ENCODE results near the gene C19orf81. TPM values are rescaled to one million over a fixed set of nuclear protein-coding genes. Genes with fewer than 3 reads are reported as not detected.

Gene C19orf81
- polyA plus RNA-seq, 1 donor from 2014 or later = 28.3 TPM

GRCh38 chr19:50633973-50634372, 15.3 kb upstream of the C19orf81 start:
- H3K36me3 ChIP-seq (ENCODE audit: insufficient read depth, low read length) = no peaks in the 10 kb centered on the region
- H2AFZ ChIP-seq (ENCODE audit: low read depth, low read length) = no peak overlapping the region
- no peaks in the 10 kb centered on the region for H4K20me1 ChIP-seq (ENCODE audit: insufficient read depth)
- no peak overlapping the region for H3K4me3 ChIP-seq (ENCODE audit: low read length)
- no peaks in the 10 kb centered on the region for H3F3A ChIP-seq (ENCODE audit: insufficient read depth, low read length, poor library complexity, severe bottlenecking)
- peaks cover 7% of the 10 kb centered on the region for H3K27me3 ChIP-seq (ENCODE audit: insufficient read depth, low read depth, low read length)
- no peaks in the 10 kb centered on the region for H3K9me2 ChIP-seq (ENCODE audit: insufficient read depth, low read length)
- peaks cover 8% of the 10 kb centered on the region for H3K9me3 ChIP-seq (ENCODE audit: low read length)
- H3K9ac ChIP-seq (ENCODE audit: low read length) = no peak overlapping the region
- no peaks in the 10 kb centered on the region for H3K79me2 ChIP-seq (replicated peaks; ENCODE audit: insufficient read depth, low read length)
- no peak overlapping the region for H3K27ac ChIP-seq (ENCODE audit: low read length)
- no peak for TF ChIP-seq SMC3 (conservative IDR thresholded peaks at IDR 0.05; ENCODE audit: poor library complexity)
- TF ChIP-seq RAD21 (conservative IDR thresholded peaks at IDR 0.05) = no peak
- no peak for TF ChIP-seq POLR2AphosphoS5 (IDR thresholded peaks at IDR 0.05)
- no peak for TF ChIP-seq EP300 (conservative IDR thresholded peaks at IDR 0.05; ENCODE audit: poor library complexity, severe bottlenecking)
- no peak for TF ChIP-seq TAF1 (IDR thresholded peaks at IDR 0.05; ENCODE audit: low read depth)
- TF ChIP-seq EZH2 (IDR thresholded peaks at IDR 0.05; ENCODE audit: borderline replicate concordance, insufficient read depth, low read length, poor library complexity, severe bottlenecking) = no peak
- no peak for TF ChIP-seq REST (IDR thresholded peaks at IDR 0.05; ENCODE audit: borderline replicate concordance)
- no peak for TF ChIP-seq MXI1 (conservative IDR thresholded peaks at IDR 0.05; ENCODE audit: poor library complexity, severe bottlenecking)
- TF ChIP-seq CTCF (IDR thresholded peaks at IDR 0.05; ENCODE audit: poor library complexity, severe bottlenecking) = no peak
- no peak overlapping the region for H3K4me2 ChIP-seq (ENCODE audit: low read length)

GRCh38 chr19:50636317-50637085, 12.7 kb upstream of the C19orf81 start:
- H3K4me2 ChIP-seq (ENCODE audit: low read length) = no peak overlapping the region
- TF ChIP-seq EP300 (conservative IDR thresholded peaks at IDR 0.05; ENCODE audit: poor library complexity, severe bottlenecking) (no peak), EZH2 (IDR thresholded peaks at IDR 0.05; ENCODE audit: borderline replicate concordance, insufficient read depth, low read length, poor library complexity, severe bottlenecking) (no peak), TAF1 (IDR thresholded peaks at IDR 0.05; ENCODE audit: low read depth) (no peak), SMC3 (conservative IDR thresholded peaks at IDR 0.05; ENCODE audit: poor library complexity) (no peak), CTCF (IDR thresholded peaks at IDR 0.05; ENCODE audit: poor library complexity, severe bottlenecking) (no peak), REST (IDR thresholded peaks at IDR 0.05; ENCODE audit: borderline replicate concordance) (no peak), POLR2AphosphoS5 (IDR thresholded peaks at IDR 0.05) (no peak), MXI1 (conservative IDR thresholded peaks at IDR 0.05; ENCODE audit: poor library complexity, severe bottlenecking) (no peak), RAD21 (conservative IDR thresholded peaks at IDR 0.05) (no peak)
- no peaks in the 10 kb centered on the region for H3K9me2 ChIP-seq (ENCODE audit: insufficient read depth, low read length)
- no peak overlapping the region for H2AFZ ChIP-seq (ENCODE audit: low read depth, low read length)
- H3K27ac ChIP-seq (ENCODE audit: low read length) = no peak overlapping the region
- H3K27me3 ChIP-seq (ENCODE audit: insufficient read depth, low read depth, low read length) = peaks cover 7% of the 10 kb centered on the region
- peaks cover 8% of the 10 kb centered on the region for H3K9me3 ChIP-seq (ENCODE audit: low read length)
- no peaks in the 10 kb centered on the region for H4K20me1 ChIP-seq (ENCODE audit: insufficient read depth)
- no peaks in the 10 kb centered on the region for H3K36me3 ChIP-seq (ENCODE audit: insufficient read depth, low read length)
- no peak overlapping the region for H3K4me3 ChIP-seq (ENCODE audit: low read length)
- H3K79me2 ChIP-seq (replicated peaks; ENCODE audit: insufficient read depth, low read length) = no peaks in the 10 kb centered on the region
- no peaks in the 10 kb centered on the region for H3F3A ChIP-seq (ENCODE audit: insufficient read depth, low read length, poor library complexity, severe bottlenecking)
- no peak overlapping the region for H3K9ac ChIP-seq (ENCODE audit: low read length)
